H1 (cell line): Measurements from ENCODE around the gene NPFFR1. TPM values are rescaled to one million over a fixed set of nuclear protein-coding genes. Genes with fewer than 3 reads are reported as not detected.

Experiments used
- CTCF ChIA-PET: fragments of 300-600 bp; sonication (Branson Sonifier 250); formaldehyde crosslinking; loops from one replicate; lab custom pipeline; 2021; ENCODE audit not compliant: partially characterized antibody; lab: Charles Lee
- POLR2A ChIA-PET: fragments of 300-600 bp; sonication (Branson Sonifier 250); formaldehyde crosslinking; loops from one replicate; lab custom pipeline; 2021; ENCODE audit warnings: inconsistent platforms; ENCODE audit not compliant: partially characterized antibody; lab: Charles Lee
- DNase-seq, 2 experiments: peaks; one replicate each; pipeline versions ENCODE4 v3.0.0 to v3.0.0-alpha.2; 2010 to 2022; ENCODE audit warnings: low spot score in 2 of 2, low read depth in 1 of 2, mixed read lengths in 1 of 2
- FAIRE-seq: peaks from 2 replicates; lab custom pipeline; 2011; peaks lifted over from hg19 to GRCh38; lab: Jason Lieb, UNC
- H2AFZ ChIP-seq: 2 replicates; pipeline ENCODE4 v1.8.1; 2012; ENCODE audit warnings: low read length, inconsistent platforms
- H2AK5ac ChIP-seq: 2 replicates; pipeline ENCODE4 v1.6.1; 2013; ENCODE audit warnings: low read depth, low read length
- H2BK120ac ChIP-seq: replicated peaks from 2 replicates; pipeline ENCODE3; 2013; ENCODE audit warnings: low read depth, low read length, inconsistent platforms
- H2BK12ac ChIP-seq: 2 replicates; pipeline ENCODE4 v1.6.1; 2013; ENCODE audit warnings: low read depth, low read length
- H2BK15ac ChIP-seq: 2 replicates; pipeline ENCODE4 v1.6.1; 2013; ENCODE audit warnings: low read length
- H2BK20ac ChIP-seq: 2 replicates; pipeline ENCODE4 v1.6.1; 2013; ENCODE audit warnings: low read length
- H2BK5ac ChIP-seq: 2 replicates; pipeline ENCODE4 v1.6.1; 2013; ENCODE audit warnings: low read depth, low read length
- H3K14ac ChIP-seq: 2 replicates; pipeline ENCODE4 v1.6.1; 2013; ENCODE audit warnings: inconsistent platforms; ENCODE audit not compliant: insufficient read length
- H3K18ac ChIP-seq: 2 replicates; pipeline ENCODE4 v1.6.1; 2013; ENCODE audit warnings: low read length; ENCODE audit errors: extremely low read depth
- H3K23ac ChIP-seq: 2 replicates; pipeline ENCODE4 v1.6.1; 2013; ENCODE audit warnings: inconsistent platforms; ENCODE audit not compliant: insufficient read length
- H3K23me2 ChIP-seq: 2 replicates; pipeline ENCODE4 v1.6.1; 2013; ENCODE audit warnings: low read depth, low read length
- H3K27ac ChIP-seq: 2 replicates; pipeline ENCODE4 v1.6.1; 2011; ENCODE audit warnings: low read depth, low read length, inconsistent platforms
- H3K27me3 ChIP-seq, 4 experiments: replicated peaks in 1 of 4; 1 replicate in 1 of 4; 2 replicates in 3 of 4; pipeline versions ENCODE4 v1.6.1 to v1.8.1; 2011 to 2013; ENCODE audit warnings: low read length in 3 of 4, mild to moderate bottlenecking in 3 of 4, inconsistent platforms in 2 of 4, mixed read lengths in 2 of 4, moderate library complexity in 1 of 4; ENCODE audit not compliant: control insufficient read depth in 3 of 4, insufficient read depth in 3 of 4; ENCODE audit errors: extremely low read depth in 1 of 4
- H3K36me3 ChIP-seq, 4 experiments: 2 replicates each; pipeline versions ENCODE4 v1.6.1 to v1.8.1; 2011 to 2013; ENCODE audit warnings: mild to moderate bottlenecking in 4 of 4, low read length in 3 of 4, moderate library complexity in 2 of 4, control low read depth in 1 of 4, inconsistent platforms in 1 of 4; ENCODE audit not compliant: insufficient read depth in 4 of 4, control insufficient read depth in 2 of 4
- H3K4ac ChIP-seq: replicated peaks from 2 replicates; pipeline ENCODE3; 2013; ENCODE audit warnings: low read length, low read depth, mixed read lengths, inconsistent platforms; ENCODE audit not compliant: insufficient read length
- H3K4me1 ChIP-seq, 4 experiments: replicated peaks in 1 of 4; 1 replicate in 1 of 4; 2 replicates in 3 of 4; pipeline versions ENCODE4 v1.6.1 to v1.8.1; 2011 to 2013; ENCODE audit warnings: low read length in 3 of 4, inconsistent platforms in 2 of 4, mixed read lengths in 1 of 4; ENCODE audit not compliant: insufficient read depth in 4 of 4, control insufficient read depth in 3 of 4
- H3K4me2 ChIP-seq, 2 experiments: 2 replicates each; pipeline versions ENCODE4 v1.6.1 to v1.8.1; 2011 to 2013; ENCODE audit warnings: low read depth in 2 of 2, low read length in 2 of 2, control low read depth in 1 of 2, inconsistent platforms in 1 of 2, mild to moderate bottlenecking in 1 of 2; ENCODE audit not compliant: insufficient read depth in 1 of 2
- H3K4me3 ChIP-seq, 4 experiments: fragments of 200-600, 300-600 bp in 1 of 4; sonication (generic), shearing (Covaris generic), sonication (Bioruptor Twin) in 1 of 4; 2 replicates each; pipeline versions ENCODE4 v1.5.1 to v1.8.1; 2011 to 2016; ENCODE audit warnings: low read length in 4 of 4, low read depth in 3 of 4, control low read depth in 2 of 4, inconsistent platforms in 2 of 4, mild to moderate bottlenecking in 2 of 4, mixed read lengths in 1 of 4, moderate library complexity in 1 of 4; ENCODE audit not compliant: insufficient read depth in 2 of 4; ENCODE audit errors: extremely low read depth in 1 of 4
- H3K56ac ChIP-seq: replicated peaks from 2 replicates; pipeline ENCODE3; 2013; ENCODE audit warnings: low read depth, mild to moderate bottlenecking, mixed read lengths, low read length, inconsistent platforms; ENCODE audit not compliant: insufficient read length
- H3K79me1 ChIP-seq: 2 replicates; pipeline ENCODE4 v1.6.1; 2013; ENCODE audit warnings: low read depth, low read length, control low read depth
- H3K79me2 ChIP-seq, 2 experiments: 2 replicates each; pipeline versions ENCODE4 v1.6.1 to v1.8.1; 2012 to 2013; ENCODE audit warnings: low read length in 2 of 2, mild to moderate bottlenecking in 2 of 2, inconsistent platforms in 1 of 2; ENCODE audit not compliant: insufficient read depth in 2 of 2, control insufficient read depth in 1 of 2
- H3K9ac ChIP-seq, 4 experiments: replicated peaks in 1 of 4; 1 replicate in 1 of 4; 2 replicates in 3 of 4; pipeline versions ENCODE4 v1.6.1 to v1.8.1; 2011 to 2013; ENCODE audit warnings: low read depth in 3 of 4, low read length in 3 of 4, control low read depth in 2 of 4, mild to moderate bottlenecking in 2 of 4, moderate library complexity in 2 of 4, inconsistent platforms in 1 of 4; ENCODE audit errors: extremely low read depth in 1 of 4
- H3K9me3 ChIP-seq, 2 experiments: 2 replicates each; pipeline versions ENCODE4 v1.6.1 to v1.8.1; 2012 to 2013; ENCODE audit warnings: mild to moderate bottlenecking in 2 of 2, moderate library complexity in 2 of 2, control low read depth in 1 of 2, inconsistent platforms in 1 of 2, low read depth in 1 of 2, low read length in 1 of 2, mixed read lengths in 1 of 2; ENCODE audit not compliant: insufficient read depth in 2 of 2
- H4K20me1 ChIP-seq, 2 experiments: replicated peaks in 1 of 2; 2 replicates each; pipeline versions ENCODE3 to v1.8.1; 2011 to 2013; ENCODE audit warnings: inconsistent platforms in 2 of 2, low read length in 2 of 2, mild to moderate bottlenecking in 1 of 2; ENCODE audit not compliant: insufficient read depth in 2 of 2, control insufficient read depth in 1 of 2
- H4K5ac ChIP-seq: 2 replicates; pipeline ENCODE4 v1.6.1; 2013; ENCODE audit warnings: low read length, low read depth, mixed read lengths, inconsistent platforms; ENCODE audit not compliant: insufficient read length
- H4K8ac ChIP-seq: 2 replicates; pipeline ENCODE4 v1.8.0; 2013; ENCODE audit warnings: mild to moderate bottlenecking, moderate library complexity, low read length, inconsistent platforms; ENCODE audit not compliant: insufficient read depth; ENCODE audit errors: extremely low read depth
- H4K91ac ChIP-seq: replicated peaks from 2 replicates; pipeline ENCODE3; 2013; ENCODE audit warnings: low read length, mixed read lengths, inconsistent platforms; ENCODE audit not compliant: insufficient read length
- BRCA1 ChIP-seq: IDR thresholded peaks from 2 replicates; pipeline ENCODE4 v1.6.1; 2012; ENCODE audit warnings: low read depth, low read length, improper control_type of control experiment
- JUND ChIP-seq: IDR thresholded peaks from 2 replicates; pipeline ENCODE4 v1.6.1; 2011; ENCODE audit warnings: mild to moderate bottlenecking, improper control_type of control experiment, low read length
- TBP ChIP-seq: IDR thresholded peaks from 2 replicates; pipeline ENCODE4 v1.6.1; 2011; ENCODE audit warnings: low read depth, low read length, improper control_type of control experiment
- WGBS, 2 experiments: shearing (Covaris generic) in 1 of 2; methylation state at CpG; one replicate each; pipeline versions ENCODE4 v1.1.6 to v1.1.7; 2013 to 2015; ENCODE audit warnings: low lambda C conversion rate in 2 of 2, mixed read lengths in 2 of 2, inconsistent platforms in 1 of 2, low coverage in 1 of 2, missing lambda C conversion rate in 1 of 2; ENCODE audit not compliant: insufficient replicate concordance in 2 of 2, insufficient coverage in 1 of 2, insufficient read length in 1 of 2; ENCODE audit errors: extremely low coverage in 1 of 2, missing lambda C conversion rate in 1 of 2; 5-methylcytosine and 5-hydroxymethylcytosine counted together
- polyA plus RNA-seq, 7 experiments: library from polyadenylated mRNA; depleted of rRNA in 3 of 7; stranded (reverse) in 5 of 7; unstranded in 2 of 7; fragments of >200 nt in 5 of 7; fragments of 200-250 nt in 2 of 7; gene quantifications; 1 replicate in 5 of 7; 2 replicates in 1 of 7; 4 replicates in 1 of 7; pipeline versions ENCODE4 v1.2.1 to v1.2.3, GENCODE V29; 2011 to 2013; ENCODE audit warnings: missing spikeins in 2 of 7, mixed read lengths in 2 of 7
- total RNA-seq: library from RNA; stranded (reverse); fragmentation: NEBNext Ultra II Directional; extraction: Animal tissue kit (Norgen Biotek cat#: 25700); gene quantifications from 2 replicates; pipeline ENCODE4 v1.2.1, GENCODE V29; 2021
- TF ChIP-seq, protein P1 (sequence below): IDR thresholded peaks from 2 replicates; pipeline ENCODE4 v1.6.1; 2011; ENCODE audit warnings: low read length, improper control_type of control experiment

The NPFFR1 gene
- total and polyA plus RNA-seq, 2 of the 8 experiments (the other 6 are each of a cell fraction or from before 2014, with no cell fraction given) = 0.02 to 0.06 TPM

DNA sequence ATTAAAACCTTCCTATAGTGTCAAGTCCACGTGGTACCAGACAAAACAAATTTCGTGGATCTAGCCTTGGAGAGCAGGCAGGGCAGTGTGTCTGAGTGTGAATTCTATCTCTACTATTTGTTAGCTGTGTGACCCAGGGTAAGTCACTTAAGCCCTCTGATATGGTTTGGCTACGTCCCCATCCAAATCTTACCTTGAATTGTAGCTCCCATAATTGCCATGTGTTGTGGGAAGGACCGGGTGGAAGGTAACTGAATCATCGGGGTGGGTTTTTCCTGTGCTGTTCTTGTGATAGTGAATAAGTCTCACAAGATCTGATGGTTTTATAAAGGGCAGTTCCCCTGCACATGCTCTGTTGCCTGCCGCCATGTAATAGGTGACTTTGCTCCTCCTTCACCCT, 2.8 kb upstream of the NPFFR1 start:
- FAIRE-seq (no peak), DNase-seq (no peak)
- ChIA-PET CTCF (interaction anchor here (1.1 to 1.4 kb wide), 2 partner anchors 14 to 22 kb away, joined by 3 read pairs; no protein-coding TSS in a partner anchor), POLR2A (no interaction called here)
- H3K27me3 ChIP-seq = peaks cover 14 to 36% (median 23%) of the 10 kb centered on the region in 4 experiments
- no peak overlapping the region for H3K4me2 ChIP-seq
- no peak for TF ChIP-seq TBP
- TF ChIP-seq, protein P1, sequence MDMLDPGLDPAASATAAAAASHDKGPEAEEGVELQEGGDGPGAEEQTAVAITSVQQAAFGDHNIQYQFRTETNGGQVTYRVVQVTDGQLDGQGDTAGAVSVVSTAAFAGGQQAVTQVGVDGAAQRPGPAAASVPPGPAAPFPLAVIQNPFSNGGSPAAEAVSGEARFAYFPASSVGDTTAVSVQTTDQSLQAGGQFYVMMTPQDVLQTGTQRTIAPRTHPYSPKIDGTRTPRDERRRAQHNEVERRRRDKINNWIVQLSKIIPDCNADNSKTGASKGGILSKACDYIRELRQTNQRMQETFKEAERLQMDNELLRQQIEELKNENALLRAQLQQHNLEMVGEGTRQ = no peak
- TF ChIP-seq BRCA1 = no peak
- TF ChIP-seq JUND = no peak
- H3K79me2 ChIP-seq = no peaks in the 10 kb centered on the region
- H4K91ac ChIP-seq = no peak overlapping the region
- no peak overlapping the region for H2AK5ac ChIP-seq
- H3K9ac ChIP-seq = no peak overlapping the region
- H3K9me3 ChIP-seq = no peaks in the 10 kb centered on the region
- no peak overlapping the region for H3K18ac ChIP-seq
- no peaks in the 10 kb centered on the region for H4K20me1 ChIP-seq
- no peak overlapping the region for H3K56ac ChIP-seq
- H4K8ac ChIP-seq = no peak overlapping the region
- H2BK5ac ChIP-seq = no peak overlapping the region
- no peak overlapping the region for H2AFZ ChIP-seq
- no peaks in the 10 kb centered on the region for H3K36me3 ChIP-seq
- H2BK20ac ChIP-seq = no peak overlapping the region
- H3K4me1 ChIP-seq = no peaks in the 10 kb centered on the region
- WGBS, 2 experiments = 80% methylated on average over 6 of the region's 6 CpGs; no CpG with 5 or more reads in 1 of the 2 experiments
- no peak overlapping the region for H3K23ac ChIP-seq
- H3K4me3 ChIP-seq = no peak overlapping the region
- no peak overlapping the region for H2BK12ac ChIP-seq
- H3K14ac ChIP-seq = no peak overlapping the region
- no peak overlapping the region for H2BK15ac ChIP-seq
- no peak overlapping the region for H2BK120ac ChIP-seq
- H3K23me2 ChIP-seq = peaks cover 9% of the 10 kb centered on the region; the same call in 1 of the 2 replicates
- H4K5ac ChIP-seq = no peak overlapping the region
- no peak overlapping the region for H3K27ac ChIP-seq
- H3K79me1 ChIP-seq = no peaks in the 10 kb centered on the region
- H3K4ac ChIP-seq = no peak overlapping the region
